M059J (cell line): Measurements from ENCODE around the gene CDC20. TPM values are rescaled to one million over a fixed set of nuclear protein-coding genes. Genes with fewer than 3 reads are reported as not detected.

Source experiments
- total RNA-seq: library from RNA; depleted of rRNA; stranded (reverse); fragments of >200 nt; shearing (Covaris generic); gene quantifications from 2 replicates; pipeline ENCODE4 v1.2.3, GENCODE V29; 2014; rRNA removed

The CDC20 gene
- total RNA-seq, 1 experiment from 2014 or later: 274 TPM

Other genes starting within 250 kb of the CDC20 start
- 150 and 165 TPM in 2 replicates for gene EBNA1BP2, start 186.7 kb upstream of the CDC20 start, total RNA-seq
- gene CFAP57, start 186.7 kb upstream of the CDC20 start, total RNA-seq: 0.67 TPM in 1 of 2 replicates, not detected in the other
- not detected in 2 replicates for gene TMEM125, start 89.0 kb upstream of the CDC20 start, total RNA-seq
- not detected in 2 replicates for gene C1orf210, start 73.4 kb upstream of the CDC20 start, total RNA-seq
- 2.0 and 3.3 TPM in 2 replicates for gene TIE1, start 58.0 kb upstream of the CDC20 start, total RNA-seq
- gene MPL, start 21.2 kb upstream of the CDC20 start, total RNA-seq: not detected in 2 replicates
- 152 and 164 TPM in 2 replicates for gene ELOVL1, start 9.0 kb downstream of the CDC20 start, total RNA-seq
- 113 and 121 TPM in 2 replicates for gene MED8, start 30.8 kb downstream of the CDC20 start, total RNA-seq
- 9.4 and 15.2 TPM in 2 replicates for gene SZT2, start 30.9 kb downstream of the CDC20 start, total RNA-seq
- 43.7 and 50.9 TPM in 2 replicates for gene HYI, start 95.0 kb downstream of the CDC20 start, total RNA-seq
- gene PTPRF, start 171.9 kb downstream of the CDC20 start, total RNA-seq: 17.0 and 31.1 TPM in 2 replicates